ENCODE results near the gene PSAPL1.

The PSAPL1 gene

DNA sequence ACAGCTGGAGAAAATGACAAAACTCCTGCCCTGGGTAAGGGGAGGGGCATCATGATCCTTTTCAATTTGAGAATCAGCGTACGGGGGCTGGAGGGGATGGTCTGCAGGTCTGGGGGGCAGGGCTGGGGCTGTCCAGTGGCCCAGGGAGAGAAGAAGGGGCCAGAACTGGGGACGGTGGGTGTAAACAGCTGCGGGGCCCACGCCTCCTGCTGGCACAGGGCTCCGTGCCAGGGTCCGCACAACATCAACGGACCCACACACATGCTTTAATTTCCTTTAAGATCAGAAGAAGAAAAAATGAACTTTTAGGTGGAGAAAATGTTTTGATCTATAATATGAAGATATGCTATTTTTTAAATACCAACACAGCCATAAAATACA, 52.1 kb downstream of the PSAPL1 start:
- no peak for TF ChIP-seq EGR1 (IDR thresholded peaks at IDR 0.05)
- no peak for TF ChIP-seq YY1 (IDR thresholded peaks at IDR 0.05; ENCODE audit: low read depth)
- TF ChIP-seq, protein P1, sequence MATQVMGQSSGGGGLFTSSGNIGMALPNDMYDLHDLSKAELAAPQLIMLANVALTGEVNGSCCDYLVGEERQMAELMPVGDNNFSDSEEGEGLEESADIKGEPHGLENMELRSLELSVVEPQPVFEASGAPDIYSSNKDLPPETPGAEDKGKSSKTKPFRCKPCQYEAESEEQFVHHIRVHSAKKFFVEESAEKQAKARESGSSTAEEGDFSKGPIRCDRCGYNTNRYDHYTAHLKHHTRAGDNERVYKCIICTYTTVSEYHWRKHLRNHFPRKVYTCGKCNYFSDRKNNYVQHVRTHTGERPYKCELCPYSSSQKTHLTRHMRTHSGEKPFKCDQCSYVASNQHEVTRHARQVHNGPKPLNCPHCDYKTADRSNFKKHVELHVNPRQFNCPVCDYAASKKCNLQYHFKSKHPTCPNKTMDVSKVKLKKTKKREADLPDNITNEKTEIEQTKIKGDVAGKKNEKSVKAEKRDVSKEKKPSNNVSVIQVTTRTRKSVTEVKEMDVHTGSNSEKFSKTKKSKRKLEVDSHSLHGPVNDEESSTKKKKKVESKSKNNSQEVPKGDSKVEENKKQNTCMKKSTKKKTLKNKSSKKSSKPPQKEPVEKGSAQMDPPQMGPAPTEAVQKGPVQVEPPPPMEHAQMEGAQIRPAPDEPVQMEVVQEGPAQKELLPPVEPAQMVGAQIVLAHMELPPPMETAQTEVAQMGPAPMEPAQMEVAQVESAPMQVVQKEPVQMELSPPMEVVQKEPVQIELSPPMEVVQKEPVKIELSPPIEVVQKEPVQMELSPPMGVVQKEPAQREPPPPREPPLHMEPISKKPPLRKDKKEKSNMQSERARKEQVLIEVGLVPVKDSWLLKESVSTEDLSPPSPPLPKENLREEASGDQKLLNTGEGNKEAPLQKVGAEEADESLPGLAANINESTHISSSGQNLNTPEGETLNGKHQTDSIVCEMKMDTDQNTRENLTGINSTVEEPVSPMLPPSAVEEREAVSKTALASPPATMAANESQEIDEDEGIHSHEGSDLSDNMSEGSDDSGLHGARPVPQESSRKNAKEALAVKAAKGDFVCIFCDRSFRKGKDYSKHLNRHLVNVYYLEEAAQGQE (IDR thresholded peaks at IDR 0.05; ENCODE audit: low read depth) = no peak
- TF ChIP-seq EP300 (IDR thresholded peaks at IDR 0.05; ENCODE audit: borderline replicate concordance) = no peak
- no peak for TF ChIP-seq TCF12 (IDR thresholded peaks at IDR 0.05; ENCODE audit: low read depth)
- TF ChIP-seq RAD21 (IDR thresholded peaks at IDR 0.05; ENCODE audit: low read depth) = no peak
- TF ChIP-seq TEAD4 (IDR thresholded peaks at IDR 0.05) = no peak
- no peak for TF ChIP-seq CEBPB (IDR thresholded peaks at IDR 0.05)
- no peak for TF ChIP-seq NFIC (IDR thresholded peaks at IDR 0.05)
- TF ChIP-seq, protein P2, sequence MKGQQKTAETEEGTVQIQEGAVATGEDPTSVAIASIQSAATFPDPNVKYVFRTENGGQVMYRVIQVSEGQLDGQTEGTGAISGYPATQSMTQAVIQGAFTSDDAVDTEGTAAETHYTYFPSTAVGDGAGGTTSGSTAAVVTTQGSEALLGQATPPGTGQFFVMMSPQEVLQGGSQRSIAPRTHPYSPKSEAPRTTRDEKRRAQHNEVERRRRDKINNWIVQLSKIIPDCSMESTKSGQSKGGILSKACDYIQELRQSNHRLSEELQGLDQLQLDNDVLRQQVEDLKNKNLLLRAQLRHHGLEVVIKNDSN (IDR thresholded peaks at IDR 0.05) = no peak
- no peak for TF ChIP-seq CREB1 (IDR thresholded peaks at IDR 0.05; ENCODE audit: low read depth)
- TF ChIP-seq TAF1 (IDR thresholded peaks at IDR 0.05; ENCODE audit: low read depth) = no peak
- TF ChIP-seq ZBTB7A (IDR thresholded peaks at IDR 0.05; ENCODE audit: low read depth) = no peak
- TF ChIP-seq, protein P3, sequence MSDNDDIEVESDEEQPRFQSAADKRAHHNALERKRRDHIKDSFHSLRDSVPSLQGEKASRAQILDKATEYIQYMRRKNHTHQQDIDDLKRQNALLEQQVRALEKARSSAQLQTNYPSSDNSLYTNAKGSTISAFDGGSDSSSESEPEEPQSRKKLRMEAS (IDR thresholded peaks at IDR 0.05) = no peak

DNA sequence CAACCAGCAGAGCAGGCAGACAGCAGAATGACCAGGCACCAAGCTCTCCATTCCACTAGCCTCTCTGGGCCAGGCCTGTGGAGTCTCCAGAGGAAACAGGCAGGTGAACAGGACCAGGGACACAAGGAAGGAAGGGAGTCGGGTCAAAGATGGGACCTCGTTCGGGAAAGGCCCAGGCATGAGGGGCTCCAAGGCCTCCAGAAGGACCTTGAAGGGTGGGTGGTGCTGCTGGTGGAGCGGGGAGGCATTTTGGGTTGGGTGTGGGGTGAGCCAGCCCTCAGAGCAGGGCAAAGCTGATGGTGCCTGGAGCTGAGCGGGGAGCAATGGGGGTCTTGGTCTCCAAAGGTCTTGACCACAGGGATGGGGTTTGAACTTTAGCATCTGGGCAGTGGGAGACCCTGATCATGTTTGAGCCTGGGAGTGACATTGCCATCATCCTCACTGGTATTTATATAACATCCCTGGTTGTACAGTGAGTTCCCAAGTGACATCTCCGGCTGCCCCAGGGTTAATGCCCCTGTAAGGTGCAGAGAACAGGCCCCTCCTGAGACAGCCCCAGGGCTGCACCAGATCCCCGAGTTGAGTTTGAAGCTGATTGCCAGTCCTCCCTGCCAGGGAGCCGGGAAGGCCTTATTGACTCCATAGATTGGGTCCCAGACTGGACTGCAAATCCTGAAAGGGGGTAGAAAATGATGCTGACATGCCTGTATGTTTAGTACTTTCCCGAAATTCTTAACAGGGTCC, 52.7 kb downstream of the PSAPL1 start:
- TF ChIP-seq CEBPB (IDR thresholded peaks at IDR 0.05) (no peak), TCF12 (IDR thresholded peaks at IDR 0.05; ENCODE audit: low read depth) (no peak), ZBTB7A (IDR thresholded peaks at IDR 0.05; ENCODE audit: low read depth) (no peak), TEAD4 (IDR thresholded peaks at IDR 0.05) (no peak), YY1 (IDR thresholded peaks at IDR 0.05; ENCODE audit: low read depth) (no peak), EGR1 (IDR thresholded peaks at IDR 0.05) (no peak), EP300 (IDR thresholded peaks at IDR 0.05; ENCODE audit: borderline replicate concordance) (no peak), FOXM1 (IDR thresholded peaks at IDR 0.05; ENCODE audit: borderline replicate concordance, low read depth) (no peak), NFIC (IDR thresholded peaks at IDR 0.05) (no peak)
- TF ChIP-seq, protein P1 (IDR thresholded peaks at IDR 0.05; ENCODE audit: low read depth) = no peak

DNA sequence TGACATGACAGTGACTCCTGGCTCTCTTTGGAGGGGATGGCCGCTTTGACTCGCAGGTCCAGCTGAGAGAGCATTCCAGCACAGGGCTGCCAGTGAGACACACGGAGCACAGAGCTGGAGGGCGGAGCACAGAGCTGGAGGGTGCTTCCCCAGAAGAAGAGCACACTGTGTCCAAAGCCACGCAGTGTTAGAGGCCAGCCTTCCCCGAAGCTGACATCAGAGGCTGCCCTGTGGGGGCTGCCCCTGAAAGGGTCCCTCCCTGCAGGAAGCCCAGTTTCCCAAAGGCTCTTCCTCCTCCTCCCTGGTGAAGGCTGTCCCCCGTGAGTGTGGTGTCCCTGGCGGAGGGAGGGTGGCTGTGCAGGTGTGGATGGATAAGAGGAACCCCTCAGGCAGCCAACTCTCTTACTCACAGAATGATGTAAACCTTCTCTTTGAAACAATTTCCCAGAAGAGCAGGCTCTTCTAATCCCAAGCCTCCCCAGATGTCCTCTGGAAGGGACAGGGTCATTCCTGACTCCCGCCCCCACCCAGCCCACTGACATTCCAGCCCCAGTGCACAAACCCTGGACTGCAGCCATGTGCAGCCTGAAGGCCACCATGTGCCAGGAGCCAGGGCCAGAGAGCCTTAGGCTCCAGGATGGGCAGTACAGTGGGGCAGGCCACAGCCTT, 53.4 kb downstream of the PSAPL1 start:
- TF ChIP-seq, protein P1 (IDR thresholded peaks at IDR 0.05; ENCODE audit: low read depth) = no peak
- TF ChIP-seq FOXM1 (IDR thresholded peaks at IDR 0.05; ENCODE audit: borderline replicate concordance, low read depth) = no peak
- TF ChIP-seq, protein P2 (IDR thresholded peaks at IDR 0.05) = no peak
- TF ChIP-seq YY1 (IDR thresholded peaks at IDR 0.05; ENCODE audit: low read depth) = no peak
- no peak for TF ChIP-seq RAD21 (IDR thresholded peaks at IDR 0.05; ENCODE audit: low read depth)
- no peak for TF ChIP-seq CREB1 (IDR thresholded peaks at IDR 0.05; ENCODE audit: low read depth)
- TF ChIP-seq, protein P3 (IDR thresholded peaks at IDR 0.05) = no peak
- no peak for TF ChIP-seq ZBTB7A (IDR thresholded peaks at IDR 0.05; ENCODE audit: low read depth)
- no peak for TF ChIP-seq NFIC (IDR thresholded peaks at IDR 0.05)
- no peak for TF ChIP-seq EGR1 (IDR thresholded peaks at IDR 0.05)
- TF ChIP-seq TEAD4 (IDR thresholded peaks at IDR 0.05) = no peak
- TF ChIP-seq CEBPB (IDR thresholded peaks at IDR 0.05) = no peak
- TF ChIP-seq TCF12 (IDR thresholded peaks at IDR 0.05; ENCODE audit: low read depth) = no peak
